Trophoblast cell (in vitro differentiated cells and primary cell): ENCODE measurements around the gene NHSL1.

Source experiments
- DNase-seq, 2 donors: peaks; one replicate each; pipeline ENCODE4 v3.0.0-alpha.2; 2016
- H2AFZ ChIP-seq: 2 replicates; pipeline ENCODE4 v1.6.1; 2013; ENCODE audit warnings: low read length, moderate library complexity, mild to moderate bottlenecking; ENCODE audit not compliant: insufficient read depth, poor library complexity
- H2AK5ac ChIP-seq: 2 replicates; pipeline ENCODE4 v1.6.1; 2013; ENCODE audit warnings: mild to moderate bottlenecking, low read length
- H2BK120ac ChIP-seq: 2 replicates; pipeline ENCODE4 v1.6.1; 2013; ENCODE audit warnings: low read length, mild to moderate bottlenecking, moderate library complexity; ENCODE audit not compliant: insufficient read depth, poor library complexity
- H2BK12ac ChIP-seq: 2 replicates; pipeline ENCODE4 v1.6.1; 2013; ENCODE audit warnings: mild to moderate bottlenecking, low read length, moderate library complexity
- H2BK5ac ChIP-seq: 2 replicates; pipeline ENCODE4 v1.6.1; 2013; ENCODE audit warnings: low read length, low read depth, moderate library complexity, mild to moderate bottlenecking; ENCODE audit not compliant: poor library complexity
- H3K14ac ChIP-seq: 2 replicates; pipeline ENCODE4 v1.6.1; 2013; ENCODE audit warnings: mild to moderate bottlenecking, low read length
- H3K18ac ChIP-seq: 2 replicates; pipeline ENCODE4 v1.6.1; 2013; ENCODE audit warnings: mild to moderate bottlenecking, low read length
- H3K23ac ChIP-seq: 2 replicates; pipeline ENCODE4 v1.6.1; 2013; ENCODE audit warnings: low read length
- H3K27ac ChIP-seq: 2 replicates; pipeline ENCODE4 v1.5.1; 2013; ENCODE audit warnings: low read depth, mild to moderate bottlenecking, inconsistent platforms, low read length, moderate library complexity
- H3K27me3 ChIP-seq: 2 replicates; pipeline ENCODE4 v1.6.1; 2013; ENCODE audit warnings: inconsistent platforms, mild to moderate bottlenecking, low read length, moderate library complexity; ENCODE audit not compliant: insufficient read depth
- H3K36me3 ChIP-seq, 2 experiments: 1 replicate in 1 of 2; 2 replicates in 1 of 2; pipeline ENCODE4 v1.6.1; 2013; ENCODE audit warnings: low read length in 2 of 2, mild to moderate bottlenecking in 2 of 2, moderate library complexity in 1 of 2; ENCODE audit not compliant: insufficient read depth in 2 of 2, control insufficient read depth in 1 of 2
- H3K4ac ChIP-seq: 2 replicates; pipeline ENCODE4 v1.6.1; 2013; ENCODE audit warnings: low read depth, mild to moderate bottlenecking, low read length, moderate library complexity
- H3K4me1 ChIP-seq, 2 experiments: 1 replicate in 1 of 2; 2 replicates in 1 of 2; pipeline ENCODE4 v1.6.1; 2013; ENCODE audit warnings: low read length in 2 of 2, mild to moderate bottlenecking in 2 of 2, moderate library complexity in 1 of 2; ENCODE audit not compliant: insufficient read depth in 2 of 2, control insufficient read depth in 1 of 2
- H3K4me2 ChIP-seq: 2 replicates; pipeline ENCODE4 v1.6.1; 2013; ENCODE audit warnings: inconsistent platforms, mild to moderate bottlenecking, low read length, moderate library complexity
- H3K4me3 ChIP-seq: 2 replicates; pipeline ENCODE4 v1.5.1; 2013; ENCODE audit warnings: mild to moderate bottlenecking, low read depth, low read length, inconsistent platforms
- H3K79me1 ChIP-seq: one replicate; pipeline ENCODE4 v1.6.1; 2013; ENCODE audit warnings: low read length
- H3K79me2 ChIP-seq: 2 replicates; pipeline ENCODE4 v1.6.1; 2013; ENCODE audit warnings: low read length, mild to moderate bottlenecking; ENCODE audit not compliant: control insufficient read depth, insufficient read depth, poor library complexity
- H3K9ac ChIP-seq: 2 replicates; pipeline ENCODE4 v1.6.1; 2013; ENCODE audit warnings: mild to moderate bottlenecking, low read length
- H3K9me3 ChIP-seq: 2 replicates; pipeline ENCODE4 v1.6.1; 2013; ENCODE audit warnings: low read depth, mild to moderate bottlenecking, control low read depth, inconsistent platforms, low read length; ENCODE audit not compliant: insufficient read depth
- H4K12ac ChIP-seq: 2 replicates; pipeline ENCODE4 v1.6.1; 2013; ENCODE audit warnings: low read depth, mild to moderate bottlenecking, low read length, moderate library complexity
- H4K8ac ChIP-seq: 2 replicates; pipeline ENCODE4 v1.6.1; 2013; ENCODE audit warnings: low read depth, mild to moderate bottlenecking, low read length, moderate library complexity
- H4K91ac ChIP-seq: one replicate; pipeline ENCODE4 v1.6.1; 2013; ENCODE audit warnings: low read depth, mild to moderate bottlenecking, low read length, moderate library complexity
- WGBS: extraction: QIAGEN DNeasy Blood & Tissue Kit; methylation state at CpG from one replicate; pipeline ENCODE4 v1.1.7; 2013; ENCODE audit warnings: missing lambda C conversion rate; ENCODE audit not compliant: insufficient read length, insufficient coverage; ENCODE audit errors: extremely low coverage; 5-methylcytosine and 5-hydroxymethylcytosine counted together

NHSL1 gene

GRCh38 chr6:138528137-138528536 is 28.8 kb upstream of the NHSL1 start:
- Histone ChIP-seq H3K23ac (no peak overlapping the region), H4K12ac (no peak overlapping the region), H2BK12ac (no peak overlapping the region), H3K4me3 (no peak overlapping the region), H4K91ac (no peak overlapping the region), H3K79me1 (no peaks in the 10 kb centered on the region), H2BK5ac (no peak overlapping the region), H4K8ac (no peak overlapping the region), H3K27ac (no peak overlapping the region), H3K36me3 (no peaks in the 10 kb centered on the region), H2AFZ (no peak overlapping the region), H3K14ac (no peak overlapping the region), H3K4me1 (peaks cover 2 to 4% of the 10 kb centered on the region in 2 experiments), H2AK5ac (no peak overlapping the region), H3K4me2 (no peak overlapping the region), H3K27me3 (no peaks in the 10 kb centered on the region), H2BK120ac (no peak overlapping the region), H3K9ac (no peak overlapping the region), H3K79me2 (no peaks in the 10 kb centered on the region), H3K18ac (no peak overlapping the region), H3K4ac (no peak overlapping the region), H3K9me3 (no peaks in the 10 kb centered on the region)
- no peak for DNase-seq
- WGBS = no CpG with 5 or more reads among the region's 1 CpG

GRCh38 chr6:138527411-138528088 is 28.3 kb upstream of the NHSL1 start:
- Histone ChIP-seq H3K9ac (no peak overlapping the region), H2BK5ac (no peak overlapping the region), H3K79me2 (no peaks in the 10 kb centered on the region), H3K4me3 (no peak overlapping the region), H3K14ac (no peak overlapping the region), H3K79me1 (no peaks in the 10 kb centered on the region), H3K27me3 (no peaks in the 10 kb centered on the region), H3K18ac (no peak overlapping the region), H3K4me1 (peaks cover 2 to 4% of the 10 kb centered on the region in 2 experiments), H2BK120ac (no peak overlapping the region), H2AK5ac (no peak overlapping the region), H4K12ac (no peak overlapping the region), H3K27ac (no peak overlapping the region), H3K23ac (no peak overlapping the region), H2AFZ (no peak overlapping the region), H4K91ac (no peak overlapping the region), H2BK12ac (no peak overlapping the region), H4K8ac (no peak overlapping the region), H3K4me2 (no peak overlapping the region), H3K9me3 (no peaks in the 10 kb centered on the region), H3K4ac (no peak overlapping the region), H3K36me3 (no peaks in the 10 kb centered on the region)
- DNase-seq = no peak
- WGBS = no CpG with 5 or more reads among the region's 8 CpGs

- no peak overlapping the region for H3K18ac ChIP-seq
- H3K4me3 ChIP-seq = no peak overlapping the region
- no peak overlapping the region for H3K4me2 ChIP-seq
- peak overlapping the region; percentile 86 for H3K4ac ChIP-seq
- H3K9me3 ChIP-seq = no peaks in the 10 kb centered on the region
- no peak overlapping the region for H4K12ac ChIP-seq
- no CpG with 5 or more reads among the region's 11 CpGs for WGBS
- no peak overlapping the region for H2BK120ac ChIP-seq
- no peak overlapping the region for H2AFZ ChIP-seq
- no peak overlapping the region for H4K8ac ChIP-seq
- H3K23ac ChIP-seq = no peak overlapping the region
- no peak overlapping the region for H3K27ac ChIP-seq
- H3K14ac ChIP-seq = no peak overlapping the region
- no peak for DNase-seq
- H3K79me1 ChIP-seq = no peaks in the 10 kb centered on the region
- H3K9ac ChIP-seq = no peak overlapping the region
- no peaks in the 10 kb centered on the region for H3K27me3 ChIP-seq
- H3K4me1 ChIP-seq = peaks cover 2 to 4% of the 10 kb centered on the region in 2 experiments
- H2AK5ac ChIP-seq = no peak overlapping the region
- no peak overlapping the region for H2BK5ac ChIP-seq
- H3K36me3 ChIP-seq = no peaks in the 10 kb centered on the region
- no peak overlapping the region for H2BK12ac ChIP-seq
- no peaks in the 10 kb centered on the region for H3K79me2 ChIP-seq
- no peak overlapping the region for H4K91ac ChIP-seq
Measured at GRCh38 chr6:138526822-138527235, 27.5 kb upstream of the NHSL1 start.

- Histone ChIP-seq H3K18ac (no peak overlapping the region), H2BK12ac (no peak overlapping the region), H3K79me1 (no peaks in the 10 kb centered on the region), H3K27me3 (no peaks in the 10 kb centered on the region), H3K4me2 (no peak overlapping the region), H3K23ac (no peak overlapping the region), H2AK5ac (no peak overlapping the region), H3K36me3 (no peaks in the 10 kb centered on the region), H3K4me1 (peaks cover 2 to 4% of the 10 kb centered on the region in 2 experiments), H3K79me2 (no peaks in the 10 kb centered on the region), H3K9me3 (no peaks in the 10 kb centered on the region), H3K4me3 (no peak overlapping the region), H3K9ac (no peak overlapping the region), H4K91ac (no peak overlapping the region), H2BK5ac (no peak overlapping the region), H3K4ac (no peak overlapping the region), H2BK120ac (no peak overlapping the region), H3K14ac (no peak overlapping the region), H4K12ac (no peak overlapping the region), H2AFZ (no peak overlapping the region), H4K8ac (no peak overlapping the region), H3K27ac (no peak overlapping the region)
- no CpG with 5 or more reads among the region's 4 CpGs for WGBS
- DNase-seq = peak in 1 of 2 donors; percentile 19
Measured at GRCh38 chr6:138525355-138525754, 26.1 kb upstream of the NHSL1 start.
